Effector memory CD4-positive, alpha-beta T cell (primary cell): ENCODE measurements around the gene HPN.

Experiments used
- DNase-seq, 3 donors: peaks; one replicate each; pipeline ENCODE4 v3.0.0-alpha.2; 2020
- H3K27ac ChIP-seq: 2 replicates; pipeline ENCODE4 v1.7.0; 2013; ENCODE audit warnings: mild to moderate bottlenecking, low read length, moderate library complexity; ENCODE audit not compliant: insufficient read depth, poor library complexity, severe bottlenecking
- H3K27me3 ChIP-seq: replicated peaks from 2 replicates; pipeline ENCODE4 v1.7.0; 2013; ENCODE audit warnings: mild to moderate bottlenecking, low read length; ENCODE audit not compliant: insufficient read depth, control insufficient read depth, poor library complexity, severe bottlenecking
- H3K36me3 ChIP-seq: 2 replicates; pipeline ENCODE4 v1.7.0; 2013; ENCODE audit warnings: mild to moderate bottlenecking, low read length, moderate library complexity; ENCODE audit not compliant: control insufficient read depth, insufficient read depth
- H3K4me1 ChIP-seq: 2 replicates; pipeline ENCODE4 v1.7.0; 2013; ENCODE audit warnings: low read length, mild to moderate bottlenecking; ENCODE audit not compliant: control insufficient read depth, insufficient read depth, poor library complexity, severe bottlenecking
- H3K4me3 ChIP-seq: 2 replicates; pipeline ENCODE4 v1.7.0; 2013; ENCODE audit warnings: low read length, low read depth, mild to moderate bottlenecking; ENCODE audit not compliant: insufficient read depth, poor library complexity, severe bottlenecking
- H3K9me3 ChIP-seq: 2 replicates; pipeline ENCODE4 v1.7.0; 2013; ENCODE audit warnings: mild to moderate bottlenecking, low read length, moderate library complexity; ENCODE audit not compliant: control insufficient read depth

Gene HPN

DNA sequence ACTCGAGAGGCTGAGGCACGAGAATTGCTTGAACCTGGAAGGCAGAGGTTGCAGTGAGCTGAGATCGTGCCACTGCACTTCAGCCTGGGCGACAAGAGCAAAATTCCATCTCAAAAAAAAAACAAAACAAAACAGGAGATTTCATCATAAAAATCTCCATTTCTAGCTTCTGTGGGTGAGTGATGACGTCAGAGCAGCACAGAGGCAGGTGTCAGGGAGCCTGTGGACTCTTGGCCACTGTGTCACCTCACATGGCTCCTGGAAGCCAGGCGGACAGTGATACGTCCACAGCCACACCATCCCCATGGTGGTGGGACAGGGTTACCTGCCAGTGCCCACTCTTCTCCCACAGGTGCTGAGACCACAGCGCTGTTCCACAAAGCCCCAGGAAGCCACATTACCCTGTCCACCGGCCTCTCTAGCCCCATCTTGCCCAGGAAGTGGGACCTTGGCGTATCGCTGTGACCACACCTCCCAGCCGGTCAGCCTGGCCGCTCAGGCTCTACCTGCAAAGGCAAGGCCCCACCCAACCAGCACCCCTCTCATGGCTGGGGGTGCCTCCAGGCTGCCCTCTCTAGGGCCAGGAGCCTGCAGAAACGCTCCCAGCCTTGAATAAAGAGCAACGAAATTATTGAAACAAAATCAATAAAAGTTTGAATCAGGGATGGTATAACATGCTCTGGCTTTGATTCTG lies 71.6 kb downstream of the HPN start:
- H3K27ac ChIP-seq = no peak overlapping the region
- no peak for DNase-seq
- H3K9me3 ChIP-seq = no peaks in the 10 kb centered on the region
- peaks cover 3% of the 10 kb centered on the region for H3K27me3 ChIP-seq
- H3K36me3 ChIP-seq = no peaks in the 10 kb centered on the region
- H3K4me3 ChIP-seq = no peak overlapping the region
- peaks cover 7% of the 10 kb centered on the region for H3K4me1 ChIP-seq

GRCh38 chr19:35114353-35115176 lies 73.0 kb downstream of the HPN start:
- no peaks in the 10 kb centered on the region for H3K9me3 ChIP-seq
- no peak overlapping the region for H3K27ac ChIP-seq
- peaks cover 3% of the 10 kb centered on the region for H3K27me3 ChIP-seq
- peak; percentile 32 to 43 (median 40) for DNase-seq
- H3K4me3 ChIP-seq = no peak overlapping the region
- no peaks in the 10 kb centered on the region for H3K36me3 ChIP-seq
- peaks cover 7% of the 10 kb centered on the region for H3K4me1 ChIP-seq

- Histone ChIP-seq H3K36me3 (no peaks in the 10 kb centered on the region), H3K27ac (no peak within 1 kb of the TSS), H3K9me3 (no peaks in the 10 kb centered on the region), H3K4me1 (peaks cover 7% of the 10 kb centered on the region), H3K4me3 (no peak within 1 kb of the TSS), H3K27me3 (peaks cover 3% of the 10 kb centered on the region)
- DNase-seq = no peak
Observed at GRCh38 chr19:35115177-35115951, 73.8 kb downstream of the HPN start, which contains the start of gene FXYD3. FXYD3 (plus strand) TSS chr19:35115823; CDS start chr19:35119377, 3,554 bp downstream.
